GM12891 (cell line): ENCODE results near the gene BAG5.

Source experiments
- PAX5 ChIP-seq: IDR thresholded peaks from 2 replicates; pipeline ENCODE4 v1.6.1; 2011; ENCODE audit warnings: low read length, moderate library complexity, mild to moderate bottlenecking; ENCODE audit not compliant: insufficient read depth, severe bottlenecking
- POLR2A ChIP-seq: IDR thresholded peaks from 2 replicates; pipeline ENCODE4 v1.6.1; 2011; ENCODE audit warnings: low read depth, low read length, control low read depth
- POLR2AphosphoS5 ChIP-seq: IDR thresholded peaks from 2 replicates; pipeline ENCODE4 v1.6.1; 2011; ENCODE audit warnings: low read depth, low read length, control low read depth
- TAF1 ChIP-seq: IDR thresholded peaks from 2 replicates; pipeline ENCODE4 v1.6.1; 2011; ENCODE audit warnings: low read depth, low read length, control low read depth

GRCh38 chr14:103559766-103560165 lies 2.7 kb downstream of the BAG5 start:
- TF ChIP-seq POLR2A (no peak), TAF1 (no peak), POLR2AphosphoS5 (no peak), PAX5 (no peak)
